Kidney (tissue), 14 donors: ENCODE data around the gene CHID1. TPM values are rescaled to one million over a fixed set of nuclear protein-coding genes. Genes with fewer than 3 reads are reported as not detected.

Experiments used
- DNase-seq, 5 donors: peaks; one replicate each; pipeline ENCODE4 v3.0.0-alpha.2; 2013 to 2020
- FAIRE-seq: peaks from 2 replicates; lab custom pipeline; 2012; peaks lifted over from hg19 to GRCh38; lab: Jason Lieb, UNC
- H3K27ac ChIP-seq, 2 donors: one replicate each; pipeline ENCODE4 v1.7.0; 2013; ENCODE audit warnings: low read depth in 2 of 2, low read length in 2 of 2, inconsistent platforms in 1 of 2
- H3K27me3 ChIP-seq: one replicate; pipeline ENCODE4 v1.7.1; 2013; ENCODE audit warnings: low read length, inconsistent platforms; ENCODE audit not compliant: control insufficient read depth, insufficient read depth
- H3K36me3 ChIP-seq, 3 donors: one replicate each; pipeline versions ENCODE4 v1.7.0 to v1.7.1; 2013; ENCODE audit warnings: low read length in 3 of 3, control low read depth in 1 of 3, inconsistent platforms in 1 of 3; ENCODE audit not compliant: insufficient read depth in 3 of 3, control insufficient read depth in 2 of 3
- H3K4me1 ChIP-seq, 3 donors: one replicate each; pipeline versions ENCODE4 v1.7.0 to v1.7.1; 2013; ENCODE audit warnings: low read length in 3 of 3, inconsistent platforms in 1 of 3, low read depth in 1 of 3; ENCODE audit not compliant: control insufficient read depth in 2 of 3, insufficient read depth in 2 of 3
- H3K4me3 ChIP-seq, 3 donors: one replicate each; pipeline versions ENCODE4 v1.7.0 to v1.8.1; 2013; ENCODE audit warnings: low read length in 3 of 3, control low read depth in 1 of 3, inconsistent platforms in 1 of 3
- H3K9ac ChIP-seq, 3 donors: one replicate each; pipeline versions ENCODE4 v1.7.0 to v1.7.1; 2013; ENCODE audit warnings: low read length in 3 of 3, control low read depth in 1 of 3, inconsistent platforms in 1 of 3
- H3K9me3 ChIP-seq, 3 donors: one replicate each; pipeline versions ENCODE4 v1.7.0 to v1.7.1; 2013; ENCODE audit warnings: low read length in 3 of 3, control low read depth in 1 of 3, inconsistent platforms in 1 of 3; ENCODE audit not compliant: control insufficient read depth in 2 of 3, insufficient read depth in 1 of 3
- CTCF ChIP-seq: IDR thresholded peaks from 3 replicates; pipeline ENCODE4 v1.5.1; 2012; ENCODE audit warnings: mild to moderate bottlenecking, moderate library complexity, borderline replicate concordance; ENCODE audit not compliant: insufficient read depth; ENCODE audit errors: extremely low read depth
- intact Hi-C: fragments of 100-400 bp; cut with DNase I; formaldehyde crosslinking; loops from one replicate; pipeline ENCODE4 v1.11.1; 2022
- polyA plus RNA-seq: library from polyadenylated mRNA; stranded (reverse); fragments of 350-450 nt; fragmentation: Illumina TruSeq; extraction: RNeasy Lipid Tissue Mini Kit (QIAGEN cat#74804); gene quantifications from one replicate; pipeline ENCODE4 v1.2.3, GENCODE V29; 2014; ENCODE audit warnings: low read depth, low replicate concordance; ENCODE audit not compliant: insufficient read depth
- total RNA-seq: library from RNA; stranded (reverse); fragmentation: NEBNext Ultra II Directional; extraction: Animal tissue kit (Norgen Biotek cat#: 25700); gene quantifications from one replicate; pipeline ENCODE4 v1.2.1, GENCODE V29; 2021
- donor health status: control.
- donor health status: control.
- donor health status: control.
- donor health status: control.
- donor health status: control.
- donor health status: DM: yes; HTN: yes; CAD: no.
- donor health status: Normal renal cell carcinoma (clear cell type).

Gene CHID1
- total and polyA plus RNA-seq, 2 donors from 2014 or later = 82.2 to 128 TPM

GRCh38 chr11:833849-834311 lies 76.7 kb downstream of the CHID1 start:
- Histone ChIP-seq H3K27me3 (no peaks in the 10 kb centered on the region), H3K27ac (peak overlapping the region; percentile 85 to 93), H3K9ac (peak overlapping the region in 2 of 3 donors; percentile 39 to 80), H3K4me1 (peaks cover 0 to 49% (median 11%) of the 10 kb centered on the region in 3 donors), H3K36me3 (peaks cover 0 to 20% (median 7%) of the 10 kb centered on the region in 3 donors), H3K4me3 (peak overlapping the region; percentile 39 to 59 (median 46)), H3K9me3 (no peaks in the 10 kb centered on the region)
- no peak for FAIRE-seq
- no peak for TF ChIP-seq CTCF
- no peak for DNase-seq
- intact Hi-C loops = no loop called here

- Histone ChIP-seq H3K9ac (peak overlapping the region; percentile 22 to 80 (median 48)), H3K27me3 (no peaks in the 10 kb centered on the region), H3K4me1 (peaks cover 0 to 53% (median 14%) of the 10 kb centered on the region in 3 donors), H3K4me3 (peak overlapping the region; percentile 39 to 59 (median 46)), H3K27ac (peak overlapping the region; percentile 85 to 93), H3K36me3 (peaks cover 0 to 15% (median 7%) of the 10 kb centered on the region in 3 donors), H3K9me3 (no peaks in the 10 kb centered on the region)
- DNase-seq (peak in 3 of 5 donors; percentile 83 to 90 (median 85)), FAIRE-seq (no peak)
- no peak for TF ChIP-seq CTCF
- intact Hi-C loops = no loop called here
These were observed 77.4 kb downstream of the CHID1 start for GRCh38 chr11:833114-833791.

DNA sequence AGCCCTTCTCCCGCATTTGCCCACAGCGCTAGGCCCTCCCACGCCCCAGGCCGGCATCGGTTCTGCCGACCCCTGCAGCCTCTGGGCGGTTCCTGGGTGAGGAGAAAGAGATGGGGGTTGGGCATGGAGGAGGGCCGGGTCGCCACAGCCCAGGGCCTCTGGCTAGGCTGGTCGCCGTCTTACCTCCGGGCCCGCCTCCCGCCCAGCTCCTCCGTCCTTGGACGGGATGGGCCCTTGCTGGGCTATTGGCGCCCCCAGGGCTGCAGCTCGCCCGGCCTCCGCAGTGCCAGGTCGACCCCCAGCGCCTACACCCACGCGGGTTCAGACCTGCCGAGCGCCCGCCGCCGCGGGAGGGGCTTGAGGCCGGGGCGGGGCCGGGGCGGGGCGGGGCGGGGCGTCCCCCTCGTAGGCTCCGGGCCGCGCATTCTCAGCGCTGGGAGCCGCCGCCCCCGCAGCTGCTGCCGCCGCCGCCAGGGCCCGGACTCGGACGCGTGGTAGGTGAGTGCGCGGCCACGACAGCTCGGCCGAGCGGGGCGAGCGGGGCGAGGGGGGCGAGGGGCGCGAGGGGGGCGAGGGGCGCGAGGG lies 78.0 kb downstream of the CHID1 start, which contains the start of gene CD151:
CD151 (plus strand) TSS at position 424 of the 585 bp plus-strand sequence. CDS start 3,118 bp downstream, outside the sequence.
- Histone ChIP-seq H3K36me3 (peaks cover 0 to 10% (median 7%) of the 10 kb centered on the region in 3 donors), H3K9ac (peak within 1 kb of the TSS; percentile 22 to 80 (median 48)), H3K4me1 (peaks cover 0 to 59% (median 19%) of the 10 kb centered on the region in 3 donors), H3K9me3 (no peaks in the 10 kb centered on the region), H3K27me3 (no peaks in the 10 kb centered on the region), H3K27ac (peak within 1 kb of the TSS; percentile 85 to 93), H3K4me3 (peak within 1 kb of the TSS; percentile 39 to 59 (median 46))
- intact Hi-C loops = no loop called here
- DNase-seq = peak in 4 of 5 donors; percentile 72 to 90 (median 80)
- FAIRE-seq = no peak
- TF ChIP-seq CTCF = no peak
